Mesenchymal stem cell (in vitro differentiated cells and primary cell): Measurements from ENCODE around the gene LRP8.

Source experiments
- DNase-seq: peaks from one replicate; pipeline ENCODE4 v3.0.0-alpha.2; 2013
- H2AFZ ChIP-seq: one replicate; pipeline ENCODE4 v1.6.1; 2013; ENCODE audit warnings: low read depth, mild to moderate bottlenecking, control low read depth, inconsistent platforms, low read length, moderate library complexity
- H2AK5ac ChIP-seq: 2 replicates; pipeline ENCODE4 v1.6.1; 2013; ENCODE audit warnings: low read length, moderate library complexity, mild to moderate bottlenecking, inconsistent platforms; ENCODE audit not compliant: severe bottlenecking
- H2BK120ac ChIP-seq: one replicate; pipeline ENCODE4 v1.6.1; 2013; ENCODE audit warnings: low read depth, mild to moderate bottlenecking, inconsistent platforms, low read length, moderate library complexity
- H2BK12ac ChIP-seq, 2 experiments: one replicate each; pipeline ENCODE4 v1.6.1; 2013; ENCODE audit warnings: inconsistent platforms in 2 of 2, low read length in 2 of 2, mild to moderate bottlenecking in 2 of 2, moderate library complexity in 2 of 2, control low read depth in 1 of 2
- H2BK15ac ChIP-seq: one replicate; pipeline ENCODE4 v1.6.1; 2013; ENCODE audit warnings: mild to moderate bottlenecking, low read depth, inconsistent platforms; ENCODE audit not compliant: poor library complexity, severe bottlenecking
- H2BK5ac ChIP-seq: 2 replicates; pipeline ENCODE4 v1.6.1; 2013; ENCODE audit warnings: low read depth, mild to moderate bottlenecking, low read length, control low read depth, inconsistent platforms; ENCODE audit not compliant: poor library complexity, severe bottlenecking
- H3K14ac ChIP-seq, 2 experiments: one replicate each; pipeline ENCODE4 v1.6.1; 2013; ENCODE audit warnings: inconsistent platforms in 2 of 2, low read length in 2 of 2, control low read depth in 1 of 2, mild to moderate bottlenecking in 1 of 2, moderate library complexity in 1 of 2
- H3K18ac ChIP-seq, 2 experiments: one replicate each; pipeline ENCODE4 v1.6.1; 2013; ENCODE audit warnings: inconsistent platforms in 2 of 2, low read length in 2 of 2, control low read depth in 1 of 2, low read depth in 1 of 2, mild to moderate bottlenecking in 1 of 2
- H3K23ac ChIP-seq, 2 experiments: one replicate each; pipeline ENCODE4 v1.6.1; 2013; ENCODE audit warnings: inconsistent platforms in 2 of 2, low read length in 2 of 2, mild to moderate bottlenecking in 2 of 2, moderate library complexity in 2 of 2, control low read depth in 1 of 2
- H3K27ac ChIP-seq: 2 replicates; pipeline ENCODE4 v1.5.1; 2013; ENCODE audit warnings: mild to moderate bottlenecking, moderate library complexity, low read length, control low read depth, inconsistent platforms; ENCODE audit not compliant: poor library complexity, severe bottlenecking
- H3K27me3 ChIP-seq, 2 experiments: 2 replicates each; pipeline versions ENCODE4 v1.6.1 to v1.7.0; 2013; ENCODE audit warnings: low read length in 2 of 2, mild to moderate bottlenecking in 2 of 2, moderate library complexity in 2 of 2, control low read depth in 1 of 2, inconsistent platforms in 1 of 2; ENCODE audit not compliant: control insufficient read depth in 1 of 2, insufficient read depth in 1 of 2
- H3K36me3 ChIP-seq, 2 experiments: 2 replicates each; pipeline versions ENCODE4 v1.6.1 to v1.7.0; 2013; ENCODE audit warnings: low read length in 2 of 2, control low read depth in 1 of 2, inconsistent platforms in 1 of 2, low read depth in 1 of 2, mild to moderate bottlenecking in 1 of 2; ENCODE audit not compliant: insufficient read depth in 2 of 2, control insufficient read depth in 1 of 2
- H3K4ac ChIP-seq, 2 experiments: one replicate each; pipeline ENCODE4 v1.6.1; 2013; ENCODE audit warnings: inconsistent platforms in 2 of 2, low read length in 2 of 2, mild to moderate bottlenecking in 2 of 2, moderate library complexity in 2 of 2, control low read depth in 1 of 2, low read depth in 1 of 2
- H3K4me1 ChIP-seq: 2 replicates; pipeline ENCODE4 v1.6.1; 2013; ENCODE audit warnings: low read depth, low read length, control low read depth; ENCODE audit not compliant: control insufficient read depth, insufficient read depth
- H3K4me2 ChIP-seq: 2 replicates; pipeline ENCODE4 v1.6.1; 2013; ENCODE audit warnings: low read length, mild to moderate bottlenecking, inconsistent platforms; ENCODE audit not compliant: poor library complexity, severe bottlenecking
- H3K4me3 ChIP-seq, 2 experiments: 2 replicates each; pipeline versions ENCODE4 v1.5.1 to v1.7.0; 2013; ENCODE audit warnings: low read length in 2 of 2, mild to moderate bottlenecking in 2 of 2, control low read depth in 1 of 2, low read depth in 1 of 2; ENCODE audit not compliant: insufficient read depth in 1 of 2
- H3K79me1 ChIP-seq: replicated peaks from 2 replicates; pipeline ENCODE4 v1.6.1; 2013; ENCODE audit warnings: mild to moderate bottlenecking, control low read depth, low read length, inconsistent platforms; ENCODE audit not compliant: poor library complexity, severe bottlenecking
- H3K9ac ChIP-seq: 2 replicates; pipeline ENCODE4 v1.7.0; 2013; ENCODE audit warnings: mild to moderate bottlenecking, low read length, moderate library complexity
- H3K9me3 ChIP-seq: 2 replicates; pipeline ENCODE4 v1.7.0; 2013; ENCODE audit warnings: mild to moderate bottlenecking, low read length; ENCODE audit not compliant: control insufficient read depth
- H4K8ac ChIP-seq: one replicate; pipeline ENCODE4 v1.6.1; 2013; ENCODE audit warnings: inconsistent platforms, mild to moderate bottlenecking, low read length, moderate library complexity
- H4K91ac ChIP-seq: one replicate; pipeline ENCODE4 v1.6.1; 2013; ENCODE audit warnings: mild to moderate bottlenecking, low read length, inconsistent platforms
- WGBS: methylation state at CpG from one replicate; pipeline ENCODE4 v1.1.7; 2013; ENCODE audit warnings: mixed read lengths; 5-methylcytosine and 5-hydroxymethylcytosine counted together

Gene LRP8

GRCh38 chr1:53375440-53375839 is 47.6 kb upstream of the LRP8 start:
- 91% methylated on average over 13 of the region's 13 CpGs for WGBS
- Histone ChIP-seq H3K14ac (no peak overlapping the region), H3K27ac (no peak overlapping the region), H3K4me2 (no peak overlapping the region), H2BK15ac (no peak overlapping the region), H2AK5ac (no peak overlapping the region), H3K4ac (no peak overlapping the region), H4K91ac (no peak overlapping the region), H3K79me1 (no peaks in the 10 kb centered on the region), H3K4me3 (no peak overlapping the region), H2BK12ac (no peak overlapping the region), H4K8ac (no peak overlapping the region), H3K4me1 (peaks cover 2% of the 10 kb centered on the region), H3K36me3 (no peaks in the 10 kb centered on the region), H2BK5ac (no peak overlapping the region), H3K9me3 (no peaks in the 10 kb centered on the region), H2AFZ (no peak overlapping the region), H3K18ac (no peak overlapping the region), H3K27me3 (peaks cover 22 to 71% of the 10 kb centered on the region in 2 experiments), H3K9ac (no peak overlapping the region), H2BK120ac (no peak overlapping the region), H3K23ac (no peak overlapping the region)
- no peak for DNase-seq

GRCh38 chr1:53373246-53373645 is 45.4 kb upstream of the LRP8 start:
- Histone ChIP-seq H3K9me3 (no peaks in the 10 kb centered on the region), H3K4me3 (no peak overlapping the region), H3K36me3 (no peaks in the 10 kb centered on the region), H2BK15ac (no peak overlapping the region), H3K18ac (no peak overlapping the region), H3K9ac (no peak overlapping the region), H2AK5ac (no peak overlapping the region), H3K27me3 (peaks cover 40 to 75% of the 10 kb centered on the region in 2 experiments), H2BK5ac (no peak overlapping the region), H4K91ac (no peak overlapping the region), H3K4me1 (peaks cover 2% of the 10 kb centered on the region), H3K4ac (no peak overlapping the region), H4K8ac (no peak overlapping the region), H3K23ac (no peak overlapping the region), H3K14ac (no peak overlapping the region), H2AFZ (no peak overlapping the region), H3K79me1 (no peaks in the 10 kb centered on the region), H2BK120ac (no peak overlapping the region), H3K27ac (no peak overlapping the region), H3K4me2 (no peak overlapping the region), H2BK12ac (no peak overlapping the region)
- 94% methylated on average over 9 of the region's 11 CpGs for WGBS
- DNase-seq, result no peak

DNA sequence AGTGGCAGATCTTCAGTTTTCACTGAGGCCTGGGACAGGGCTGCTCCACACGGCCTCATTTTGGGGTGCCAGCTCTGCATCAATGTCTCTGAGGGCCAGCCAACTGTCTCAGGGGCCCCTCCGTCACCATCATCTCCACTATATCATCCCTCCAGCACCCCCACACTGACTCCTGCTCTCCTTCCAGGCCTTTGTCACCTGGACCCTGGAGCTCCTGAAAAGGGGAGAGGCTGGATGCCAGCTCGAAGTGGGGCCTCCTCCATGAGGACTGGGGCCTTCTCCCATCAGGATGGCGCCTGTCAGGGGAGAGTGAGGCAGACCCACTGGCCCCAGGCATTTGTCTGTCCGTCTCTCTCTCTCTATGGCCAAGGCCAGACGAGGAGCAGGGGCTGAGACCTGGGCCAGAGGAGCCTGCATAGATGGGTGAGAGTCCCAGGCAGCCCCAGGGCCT is 44.7 kb upstream of the LRP8 start:
- H3K4me2 ChIP-seq, result no peak overlapping the region
- H3K36me3 ChIP-seq, result no peaks in the 10 kb centered on the region
- no peak overlapping the region for H3K14ac ChIP-seq
- no peak overlapping the region for H4K8ac ChIP-seq
- no peak overlapping the region for H2AFZ ChIP-seq
- no peak overlapping the region for H2BK120ac ChIP-seq
- peaks cover 47 to 75% of the 10 kb centered on the region in 2 experiments for H3K27me3 ChIP-seq
- H2BK12ac ChIP-seq, result no peak overlapping the region
- no peak overlapping the region for H3K27ac ChIP-seq
- H2BK15ac ChIP-seq, result no peak overlapping the region
- H3K9ac ChIP-seq, result no peak overlapping the region
- H3K4me1 ChIP-seq, result peaks cover 2% of the 10 kb centered on the region
- no peak for DNase-seq
- no peak overlapping the region for H3K4ac ChIP-seq
- no peak overlapping the region for H3K23ac ChIP-seq
- 79% methylated on average over 6 of the region's 6 CpGs for WGBS
- H3K4me3 ChIP-seq, result no peak overlapping the region
- H2BK5ac ChIP-seq, result no peak overlapping the region
- no peak overlapping the region for H4K91ac ChIP-seq
- H3K79me1 ChIP-seq, result no peaks in the 10 kb centered on the region
- H3K18ac ChIP-seq, result no peak overlapping the region
- no peak overlapping the region for H2AK5ac ChIP-seq
- H3K9me3 ChIP-seq, result no peaks in the 10 kb centered on the region

DNA sequence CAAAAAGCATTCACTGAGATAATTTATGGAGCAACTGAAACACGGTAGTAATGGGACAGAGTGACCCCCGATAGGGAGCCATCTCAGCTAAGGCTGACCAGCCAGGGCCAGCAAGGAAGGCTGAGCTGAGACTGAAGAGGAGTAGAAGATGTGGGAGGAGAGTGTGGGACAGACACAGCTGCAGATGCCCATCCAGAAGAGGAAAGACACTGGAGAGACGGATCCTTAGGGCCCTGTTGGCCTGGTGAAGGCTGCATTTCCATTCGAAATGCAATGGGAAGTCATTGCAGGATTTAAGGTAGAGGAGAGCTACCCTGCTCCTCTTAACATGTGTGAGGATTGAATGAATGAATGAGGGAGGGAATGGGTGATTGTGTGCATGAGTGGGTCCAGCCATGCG is 44.0 kb upstream of the LRP8 start:
- H3K36me3 ChIP-seq, result no peaks in the 10 kb centered on the region
- no peak overlapping the region for H3K4ac ChIP-seq
- peaks cover 52 to 75% of the 10 kb centered on the region in 2 experiments for H3K27me3 ChIP-seq
- DNase-seq, result no peak
- no peak overlapping the region for H2BK5ac ChIP-seq
- H3K14ac ChIP-seq, result no peak overlapping the region
- H4K91ac ChIP-seq, result no peak overlapping the region
- no peak overlapping the region for H4K8ac ChIP-seq
- H3K23ac ChIP-seq, result no peak overlapping the region
- H3K9me3 ChIP-seq, result no peaks in the 10 kb centered on the region
- peaks cover 3% of the 10 kb centered on the region for H3K4me1 ChIP-seq
- H2BK15ac ChIP-seq, result no peak overlapping the region
- no peak overlapping the region for H3K9ac ChIP-seq
- WGBS, result 83% methylated on average over 5 of the region's 5 CpGs
- H3K4me2 ChIP-seq, result no peak overlapping the region
- no peak overlapping the region for H3K4me3 ChIP-seq
- H2AK5ac ChIP-seq, result no peak overlapping the region
- no peak overlapping the region for H2AFZ ChIP-seq
- no peaks in the 10 kb centered on the region for H3K79me1 ChIP-seq
- H3K27ac ChIP-seq, result no peak overlapping the region
- H2BK120ac ChIP-seq, result no peak overlapping the region
- no peak overlapping the region for H3K18ac ChIP-seq
- no peak overlapping the region for H2BK12ac ChIP-seq
